Neural cell (in vitro differentiated cells): Measurements from ENCODE around the gene ALPG.

Source experiments
- EP300 ChIP-seq: fragments of 450-650 bp; conservative IDR thresholded peaks from 2 replicates; pipeline ENCODE4 v1.6.1; 2014; ENCODE audit warnings: antibody characterized with exemption, mild to moderate bottlenecking, moderate library complexity; ENCODE audit not compliant: poor library complexity, severe bottlenecking
- EZH2 ChIP-seq: fragments of 200-600, 300-800 bp; shearing (Covaris generic), sonication (generic); IDR thresholded peaks from 2 replicates; pipeline ENCODE4 v1.6.1; 2014; ENCODE audit warnings: antibody characterized with exemption, low read length, borderline replicate concordance, mild to moderate bottlenecking; ENCODE audit not compliant: insufficient read depth, poor library complexity, severe bottlenecking
- POLR2AphosphoS5 ChIP-seq: IDR thresholded peaks from 2 replicates; pipeline ENCODE4 v1.6.1; 2012
- REST ChIP-seq: IDR thresholded peaks from 2 replicates; pipeline ENCODE4 v1.6.1; 2012; ENCODE audit warnings: borderline replicate concordance
- SMC3 ChIP-seq: fragments of 450-650 bp; conservative IDR thresholded peaks from 2 replicates; pipeline ENCODE4 v1.6.1; 2014; ENCODE audit warnings: antibody characterized with exemption, mild to moderate bottlenecking, moderate library complexity; ENCODE audit not compliant: poor library complexity
- TAF1 ChIP-seq: IDR thresholded peaks from 2 replicates; pipeline ENCODE4 v1.6.1; 2012; ENCODE audit warnings: low read depth
- TF ChIP-seq, protein P1 (sequence below): fragments of 450-650 bp; IDR thresholded peaks from 2 replicates; pipeline ENCODE4 v1.5.1; 2014; ENCODE audit warnings: antibody characterized with exemption, mild to moderate bottlenecking, moderate library complexity; ENCODE audit not compliant: poor library complexity, severe bottlenecking

- TF ChIP-seq SMC3 (no peak), EP300 (no peak), TAF1 (no peak), POLR2AphosphoS5 (no peak), REST (no peak), EZH2 (no peak)
- TF ChIP-seq, protein P1, sequence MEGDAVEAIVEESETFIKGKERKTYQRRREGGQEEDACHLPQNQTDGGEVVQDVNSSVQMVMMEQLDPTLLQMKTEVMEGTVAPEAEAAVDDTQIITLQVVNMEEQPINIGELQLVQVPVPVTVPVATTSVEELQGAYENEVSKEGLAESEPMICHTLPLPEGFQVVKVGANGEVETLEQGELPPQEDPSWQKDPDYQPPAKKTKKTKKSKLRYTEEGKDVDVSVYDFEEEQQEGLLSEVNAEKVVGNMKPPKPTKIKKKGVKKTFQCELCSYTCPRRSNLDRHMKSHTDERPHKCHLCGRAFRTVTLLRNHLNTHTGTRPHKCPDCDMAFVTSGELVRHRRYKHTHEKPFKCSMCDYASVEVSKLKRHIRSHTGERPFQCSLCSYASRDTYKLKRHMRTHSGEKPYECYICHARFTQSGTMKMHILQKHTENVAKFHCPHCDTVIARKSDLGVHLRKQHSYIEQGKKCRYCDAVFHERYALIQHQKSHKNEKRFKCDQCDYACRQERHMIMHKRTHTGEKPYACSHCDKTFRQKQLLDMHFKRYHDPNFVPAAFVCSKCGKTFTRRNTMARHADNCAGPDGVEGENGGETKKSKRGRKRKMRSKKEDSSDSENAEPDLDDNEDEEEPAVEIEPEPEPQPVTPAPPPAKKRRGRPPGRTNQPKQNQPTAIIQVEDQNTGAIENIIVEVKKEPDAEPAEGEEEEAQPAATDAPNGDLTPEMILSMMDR = no peak
These were observed 40.5 kb downstream of the ALPG start for GRCh38 chr2:232447091-232447620.
